ENCODE data around the gene ARPC4.
A peak's percentile ranks its signal among the peaks of the same experiment; 100 is the strongest.

ARPC4 gene

GRCh38 chr3:9780910-9781309 lies 12.0 kb upstream of the ARPC4 start:
- Histone ChIP-seq H3K9me3 (ENCODE audit: low read length) (no peaks in the 10 kb centered on the region), H3K27me3 (ENCODE audit: insufficient read depth, low read length) (no peaks in the 10 kb centered on the region), H3K9me2 (ENCODE audit: low read depth, low read length) (no peaks in the 10 kb centered on the region), H3K9ac (ENCODE audit: low read length) (no peak overlapping the region; the same call in 1 of the 2 replicates), H3K27ac (ENCODE audit: low read depth, low read length, poor library complexity, severe bottlenecking) (peak overlapping the region; percentile 88), H3K36me3 (ENCODE audit: insufficient read depth, low read length) (peaks cover 32% of the 10 kb centered on the region; the same call in 1 of the 2 replicates), H4K20me1 (ENCODE audit: insufficient read depth, low read length) (no peaks in the 10 kb centered on the region), H3K4me3 (ENCODE audit: low read depth, low read length, poor library complexity, severe bottlenecking) (no peak overlapping the region), H3F3A (ENCODE audit: insufficient read depth, low read length) (no peaks in the 10 kb centered on the region), H3K4me2 (ENCODE audit: low read length) (peak overlapping the region; percentile 23; the same call in 1 of the 2 replicates), H3K4me1 (ENCODE audit: insufficient read depth, low read length, severe bottlenecking) (peaks cover 34% of the 10 kb centered on the region), H3K79me2 (ENCODE audit: insufficient read depth, low read length) (no peaks in the 10 kb centered on the region), H2AFZ (ENCODE audit: low read length) (no peak overlapping the region)
- TF ChIP-seq EZH2 (IDR thresholded peaks at IDR 0.05; ENCODE audit: borderline replicate concordance, low read length) (no peak), CTCF (IDR thresholded peaks at IDR 0.05; ENCODE audit: low read length) (no peak)

GRCh38 chr3:9781551-9781950 lies 11.3 kb upstream of the ARPC4 start:
- Histone ChIP-seq H3F3A (ENCODE audit: insufficient read depth, low read length) (no peaks in the 10 kb centered on the region), H3K9me2 (ENCODE audit: low read depth, low read length) (no peaks in the 10 kb centered on the region), H3K27ac (ENCODE audit: low read depth, low read length, poor library complexity, severe bottlenecking) (peak overlapping the region; percentile 88), H3K79me2 (ENCODE audit: insufficient read depth, low read length) (no peaks in the 10 kb centered on the region), H3K4me3 (ENCODE audit: low read depth, low read length, poor library complexity, severe bottlenecking) (no peak overlapping the region), H3K36me3 (ENCODE audit: insufficient read depth, low read length) (peaks cover 37% of the 10 kb centered on the region; the same call in 1 of the 2 replicates), H2AFZ (ENCODE audit: low read length) (no peak overlapping the region), H3K4me2 (ENCODE audit: low read length) (peak overlapping the region; percentile 6; the same call in 1 of the 2 replicates), H3K27me3 (ENCODE audit: insufficient read depth, low read length) (no peaks in the 10 kb centered on the region), H3K9ac (ENCODE audit: low read length) (peak overlapping the region; percentile 25; the same call in 1 of the 2 replicates), H4K20me1 (ENCODE audit: insufficient read depth, low read length) (no peaks in the 10 kb centered on the region), H3K9me3 (ENCODE audit: low read length) (no peaks in the 10 kb centered on the region), H3K4me1 (ENCODE audit: insufficient read depth, low read length, severe bottlenecking) (peaks cover 34% of the 10 kb centered on the region)
- TF ChIP-seq CTCF (IDR thresholded peaks at IDR 0.05; ENCODE audit: low read length) = no peak
- TF ChIP-seq EZH2 (IDR thresholded peaks at IDR 0.05; ENCODE audit: borderline replicate concordance, low read length) = no peak

- H3F3A ChIP-seq (ENCODE audit: insufficient read depth, low read length) = no peaks in the 10 kb centered on the region
- H2AFZ ChIP-seq (ENCODE audit: low read length) = no peak overlapping the region
- H3K27ac ChIP-seq (ENCODE audit: low read depth, low read length, poor library complexity, severe bottlenecking) = peak overlapping the region; percentile 88
- no peaks in the 10 kb centered on the region for H3K27me3 ChIP-seq (ENCODE audit: insufficient read depth, low read length)
- no peak overlapping the region for H3K4me3 ChIP-seq (ENCODE audit: low read depth, low read length, poor library complexity, severe bottlenecking)
- H4K20me1 ChIP-seq (ENCODE audit: insufficient read depth, low read length) = no peaks in the 10 kb centered on the region
- H3K36me3 ChIP-seq (ENCODE audit: insufficient read depth, low read length) = peaks cover 41% of the 10 kb centered on the region; the same call in 1 of the 2 replicates
- peaks cover 34% of the 10 kb centered on the region for H3K4me1 ChIP-seq (ENCODE audit: insufficient read depth, low read length, severe bottlenecking)
- no peaks in the 10 kb centered on the region for H3K9me2 ChIP-seq (ENCODE audit: low read depth, low read length)
- H3K79me2 ChIP-seq (ENCODE audit: insufficient read depth, low read length) = no peaks in the 10 kb centered on the region
- TF ChIP-seq EZH2 (IDR thresholded peaks at IDR 0.05; ENCODE audit: borderline replicate concordance, low read length) (no peak), CTCF (IDR thresholded peaks at IDR 0.05; ENCODE audit: low read length) (no peak)
- H3K4me2 ChIP-seq (ENCODE audit: low read length) = no peak overlapping the region
- peak overlapping the region; percentile 25; the same call in 1 of the 2 replicates for H3K9ac ChIP-seq (ENCODE audit: low read length)
- H3K9me3 ChIP-seq (ENCODE audit: low read length) = no peaks in the 10 kb centered on the region
Observed at GRCh38 chr3:9781978-9782603, 10.8 kb upstream of the ARPC4 start.
